PC-3 (cell line): Measurements from ENCODE around the gene NTRK2. TPM values are rescaled to one million over a fixed set of nuclear protein-coding genes. Genes with fewer than 3 reads are reported as not detected.
"Not testable (repeated sequence)": the region's sequence is repeated elsewhere in the genome, so short reads cannot be mapped to it uniquely, and the experiment has no call there.

ENCODE experiments used
- ATAC-seq: fragments of 200-7000 bp; cut with Tn5 transposase; 2 replicates; pipeline ENCODE4 v1.9.1; 2020; ENCODE audit warnings: mild to moderate bottlenecking, moderate library complexity
- BruUV-seq: library from RNA; stranded (reverse); fragments of 400-500 nt; replicated peaks from 2 replicates; lab custom pipeline; 2021; lab: Mats Ljungman, UMichigan
- CTCF ChIA-PET: fragments of 300-600 bp; sonication (Branson Sonifier 250); formaldehyde crosslinking; loops from one replicate; lab custom pipeline; 2022; ENCODE audit warnings: antibody characterized with exemption; lab: Charles Lee
- POLR2A ChIA-PET: fragments of 300-600 bp; sonication (Branson Sonifier 250); formaldehyde crosslinking; loops from one replicate; lab custom pipeline; 2022; ENCODE audit warnings: antibody characterized with exemption; ENCODE audit not compliant: unreplicated experiment; lab: Charles Lee
- DNase-seq: peaks from one replicate; pipeline ENCODE4 v3.0.0-alpha.2; 2015
- H2AFZ ChIP-seq: fragments of 300-600 bp; sonication (generic); 2 replicates; pipeline ENCODE4 v1.6.0; 2016; ENCODE audit warnings: antibody characterized with exemption, low read length
- H3F3A ChIP-seq: fragments of 300-600 bp; sonication (generic); one replicate; pipeline ENCODE4 v1.6.0; 2017; ENCODE audit warnings: antibody characterized with exemption, low read length, control low read depth, mild to moderate bottlenecking; ENCODE audit not compliant: unreplicated experiment
- H3K27ac ChIP-seq: fragments of 300-600 bp; sonication (generic); 2 replicates; pipeline ENCODE4 v1.5.1; 2016; ENCODE audit warnings: mild to moderate bottlenecking, low read length
- H3K27me3 ChIP-seq: fragments of 300-600 bp; sonication (generic); 2 replicates; pipeline ENCODE4 v1.6.1; 2016; ENCODE audit warnings: low read length, mixed read lengths
- H3K36me3 ChIP-seq: fragments of 300-600 bp; sonication (generic); 2 replicates; pipeline ENCODE4 v1.6.1; 2016; ENCODE audit warnings: low read depth, mixed run types, low read length, mixed read lengths
- H3K4me1 ChIP-seq: fragments of 300-600 bp; sonication (generic); 2 replicates; pipeline ENCODE4 v1.5.1; 2016; ENCODE audit warnings: low read length; ENCODE audit not compliant: insufficient read depth
- H3K4me2 ChIP-seq: fragments of 300-600 bp; sonication (generic); 2 replicates; pipeline ENCODE4 v1.6.0; 2016; ENCODE audit warnings: low read length
- H3K4me3 ChIP-seq: fragments of 300-600 bp; sonication (generic); 2 replicates; pipeline ENCODE4 v1.5.1; 2016; ENCODE audit warnings: mild to moderate bottlenecking, low read length, mixed read lengths
- H3K79me2 ChIP-seq: fragments of 300-600 bp; sonication (generic); 2 replicates; pipeline ENCODE4 v1.6.1; 2017; ENCODE audit warnings: low read length, mixed read lengths
- H3K9ac ChIP-seq: fragments of 300-600 bp; sonication (generic); 2 replicates; pipeline ENCODE4 v1.6.0; 2016; ENCODE audit warnings: mild to moderate bottlenecking, low read length
- H3K9me2 ChIP-seq: fragments of 300-600 bp; sonication (generic); replicated peaks from 2 replicates; pipeline ENCODE4 v1.6.1; 2016; ENCODE audit warnings: mixed run types, low read length, mixed read lengths
- H3K9me3 ChIP-seq: fragments of 300-600 bp; sonication (generic); 2 replicates; pipeline ENCODE4 v1.6.1; 2016; ENCODE audit warnings: low read length, mixed read lengths
- H4K20me1 ChIP-seq: fragments of 300-600 bp; sonication (generic); 2 replicates; pipeline ENCODE4 v1.6.1; 2016; ENCODE audit warnings: low read length, mixed read lengths
- EZH2 ChIP-seq: fragments of 300-600 bp; sonication (generic); IDR thresholded peaks from one replicate; pipeline ENCODE4 v1.6.1; 2017; ENCODE audit warnings: antibody characterized with exemption, mild to moderate bottlenecking, low read length; ENCODE audit not compliant: unreplicated experiment
- EZH2phosphoT487 ChIP-seq: fragments of 300-600 bp; sonication (generic); IDR thresholded peaks from 2 replicates; pipeline ENCODE4 v1.6.1; 2018; ENCODE audit warnings: mild to moderate bottlenecking, antibody characterized with exemption, low read length, borderline replicate concordance
- intact Hi-C: fragments of 100-400 bp; cut with micrococcal nuclease; formaldehyde crosslinking; loops from 2 replicates; pipeline ENCODE4 v1.9.0; 2023
- total RNA-seq: library from RNA; depleted of rRNA; stranded (reverse); fragments of >200 nt; gene quantifications from 2 replicates; pipeline ENCODE4 v1.2.3, GENCODE V29; 2014
- TF ChIP-seq, protein P1 (sequence below): fragments of 300-600 bp; sonication (generic); conservative IDR thresholded peaks from 2 replicates; pipeline ENCODE4 v1.5.1; 2017; ENCODE audit warnings: antibody characterized with exemption, low read depth, mild to moderate bottlenecking, low read length

The NTRK2 gene
- total RNA-seq, 1 experiment from 2014 or later, result not detected

DNA sequence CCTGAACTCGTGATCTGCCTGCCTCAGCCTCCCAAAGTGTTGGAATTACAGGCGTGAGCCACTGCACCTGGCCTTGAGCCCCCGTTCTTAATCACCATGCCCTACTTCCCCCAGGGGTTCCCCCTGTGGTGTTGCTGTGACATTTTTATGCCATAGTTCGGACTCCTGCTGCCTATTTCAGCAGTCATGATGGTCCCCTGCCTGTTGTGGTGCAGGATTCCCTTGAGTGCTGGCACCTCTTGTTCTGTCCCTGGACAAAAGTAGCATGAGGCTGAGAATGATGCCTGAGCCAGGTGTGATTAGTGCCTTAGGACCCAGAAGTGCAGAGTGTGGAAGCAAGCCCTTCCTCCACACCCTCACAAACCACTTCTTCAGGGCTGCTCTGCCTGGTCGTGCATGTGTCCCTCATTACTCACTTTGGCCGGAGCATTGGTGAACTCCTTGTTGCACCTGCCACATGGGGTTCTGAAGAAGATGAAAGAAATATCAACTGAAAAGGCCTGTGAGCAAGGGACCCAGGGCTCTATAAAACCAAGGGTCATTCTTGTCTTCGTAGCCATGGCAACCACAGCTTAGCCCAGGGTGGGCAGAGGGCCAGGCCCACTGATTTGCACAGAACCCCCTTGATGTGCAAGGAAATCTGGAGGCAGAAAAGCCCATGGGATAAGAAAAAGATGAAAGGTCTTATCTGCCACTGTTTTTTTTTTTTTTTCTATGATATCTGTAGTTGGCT is 228.0 kb downstream of the NTRK2 start:
- POLR2A ChIA-PET, result no interaction called here
- no TSS peak for BruUV-seq
- Histone ChIP-seq H3K36me3 (no peaks in the 10 kb centered on the region), H3K4me1 (no peaks in the 10 kb centered on the region), H3K27ac (no peak overlapping the region), H3K9ac (no peak overlapping the region), H3K27me3 (no peaks in the 10 kb centered on the region), H3K79me2 (no peaks in the 10 kb centered on the region), H4K20me1 (no peaks in the 10 kb centered on the region), H3K9me2 (no peaks in the 10 kb centered on the region), H3K4me3 (no peak overlapping the region), H3F3A (no peaks in the 10 kb centered on the region), H3K9me3 (no peaks in the 10 kb centered on the region), H3K4me2 (no peak overlapping the region), H2AFZ (no peak overlapping the region)
- DNase-seq (no peak), ATAC-seq (no peak)
- TF ChIP-seq, protein P1, sequence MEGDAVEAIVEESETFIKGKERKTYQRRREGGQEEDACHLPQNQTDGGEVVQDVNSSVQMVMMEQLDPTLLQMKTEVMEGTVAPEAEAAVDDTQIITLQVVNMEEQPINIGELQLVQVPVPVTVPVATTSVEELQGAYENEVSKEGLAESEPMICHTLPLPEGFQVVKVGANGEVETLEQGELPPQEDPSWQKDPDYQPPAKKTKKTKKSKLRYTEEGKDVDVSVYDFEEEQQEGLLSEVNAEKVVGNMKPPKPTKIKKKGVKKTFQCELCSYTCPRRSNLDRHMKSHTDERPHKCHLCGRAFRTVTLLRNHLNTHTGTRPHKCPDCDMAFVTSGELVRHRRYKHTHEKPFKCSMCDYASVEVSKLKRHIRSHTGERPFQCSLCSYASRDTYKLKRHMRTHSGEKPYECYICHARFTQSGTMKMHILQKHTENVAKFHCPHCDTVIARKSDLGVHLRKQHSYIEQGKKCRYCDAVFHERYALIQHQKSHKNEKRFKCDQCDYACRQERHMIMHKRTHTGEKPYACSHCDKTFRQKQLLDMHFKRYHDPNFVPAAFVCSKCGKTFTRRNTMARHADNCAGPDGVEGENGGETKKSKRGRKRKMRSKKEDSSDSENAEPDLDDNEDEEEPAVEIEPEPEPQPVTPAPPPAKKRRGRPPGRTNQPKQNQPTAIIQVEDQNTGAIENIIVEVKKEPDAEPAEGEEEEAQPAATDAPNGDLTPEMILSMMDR, result no peak
- TF ChIP-seq EZH2 (no peak), EZH2phosphoT487 (no peak)
- CTCF ChIA-PET, result no interaction called here
- intact Hi-C loops, result no loop called here

DNA sequence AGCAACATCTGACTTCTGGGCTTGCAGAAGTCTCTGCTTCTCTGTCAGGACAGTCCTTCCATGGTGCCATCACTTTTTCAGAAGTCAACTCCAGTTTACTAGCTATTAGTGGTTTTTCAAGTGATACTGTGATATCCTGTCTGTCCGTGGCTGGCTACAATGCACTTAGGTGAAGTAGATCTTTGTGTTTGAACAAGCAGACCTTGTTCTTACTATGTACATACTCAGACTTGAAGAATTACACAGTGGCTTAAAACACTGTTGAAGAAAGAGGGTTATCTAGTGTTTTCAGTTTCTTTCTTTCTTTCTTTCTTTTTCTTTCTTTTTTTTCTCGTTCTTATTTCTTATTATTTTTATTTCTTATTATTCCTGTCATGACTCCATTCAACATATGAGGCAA is 228.7 kb downstream of the NTRK2 start:
- no peak overlapping the region for H3K27ac ChIP-seq
- H3K36me3 ChIP-seq, result no peaks in the 10 kb centered on the region
- ChIA-PET CTCF (no interaction called here), POLR2A (no interaction called here)
- H3K9me2 ChIP-seq, result no peaks in the 10 kb centered on the region
- TF ChIP-seq EZH2, result no peak
- TF ChIP-seq EZH2phosphoT487, result no peak
- TF ChIP-seq, protein P1, result no peak
- H3K79me2 ChIP-seq, result no peaks in the 10 kb centered on the region
- no peaks in the 10 kb centered on the region for H4K20me1 ChIP-seq
- no peaks in the 10 kb centered on the region for H3K9me3 ChIP-seq
- no peak overlapping the region for H3K4me2 ChIP-seq
- no peak overlapping the region for H3K9ac ChIP-seq
- no peak for ATAC-seq
- no peaks in the 10 kb centered on the region for H3K4me1 ChIP-seq
- H2AFZ ChIP-seq, result no peak overlapping the region
- H3F3A ChIP-seq, result no peaks in the 10 kb centered on the region
- no TSS peak for BruUV-seq
- no peaks in the 10 kb centered on the region for H3K27me3 ChIP-seq
- DNase-seq, result no peak
- intact Hi-C loops, result no loop called here
- no peak overlapping the region for H3K4me3 ChIP-seq

DNA sequence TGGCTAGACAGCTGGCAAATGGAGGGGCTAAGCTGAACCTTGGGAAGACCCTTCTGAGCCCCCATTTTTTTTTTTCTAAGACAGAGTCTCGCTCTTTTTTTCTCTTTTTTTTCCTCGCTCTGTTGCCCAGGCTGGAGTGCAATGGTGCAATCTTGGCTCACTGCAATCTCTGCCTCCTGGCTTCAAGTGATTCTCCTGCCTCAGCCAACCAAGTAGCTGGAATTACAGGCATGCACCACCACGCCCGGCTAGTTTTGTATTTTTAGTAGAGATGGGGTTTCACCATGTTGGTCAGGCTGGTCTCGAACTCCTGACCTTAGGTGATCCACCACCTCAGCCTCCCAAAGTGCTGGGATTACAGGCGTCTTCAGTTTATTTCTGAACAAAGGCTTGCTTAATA is 229.1 kb downstream of the NTRK2 start:
- intact Hi-C loops, ATAC-seq, POLR2A ChIA-PET, DNase-seq, H3K4me2 ChIP-seq, H3K4me3 ChIP-seq, H3K27ac ChIP-seq, H3K4me1 ChIP-seq, H2AFZ ChIP-seq, H3K9me2 ChIP-seq, H3F3A ChIP-seq, H3K9me3 ChIP-seq, H3K79me2 ChIP-seq, BruUV-seq, CTCF ChIA-PET, H3K9ac ChIP-seq, H3K36me3 ChIP-seq, H4K20me1 ChIP-seq, H3K27me3 ChIP-seq: not testable (repeated sequence)
